Stimulated activated CD8-positive, alpha-beta memory T cell treated with anti-CD3 and anti-CD28 coated beads, Interleukin-15, amount 100 ng/mL, for 48 hours (primary cell): Measurements from ENCODE around the gene SUSD6.
"Not testable (repeated sequence)": the region's sequence is repeated elsewhere in the genome, so short reads cannot be mapped to it uniquely, and the experiment has no call there.

Source experiments
- DNase-seq, 2 donors: peaks; one replicate each; pipeline ENCODE4 v3.0.0-alpha.2; 2020; ENCODE audit warnings: low read depth in 2 of 2

Gene SUSD6

GRCh38 chr14:69712599-69713088 is 101.2 kb downstream of the SUSD6 start:
- no peak for DNase-seq

GRCh38 chr14:69713209-69713781 is 101.9 kb downstream of the SUSD6 start:
- no peak for DNase-seq

GRCh38 chr14:69713993-69714679 is 102.7 kb downstream of the SUSD6 start:
- DNase-seq: no peak

- no peak for DNase-seq
Observed at GRCh38 chr14:69715725-69716477, 104.5 kb downstream of the SUSD6 start.

GRCh38 chr14:69716478-69717187 is 105.2 kb downstream of the SUSD6 start:
- DNase-seq: peak; percentile 43 to 59

- not testable (repeated sequence) for DNase-seq
Observed at GRCh38 chr14:69718614-69719013, 107.2 kb downstream of the SUSD6 start.

GRCh38 chr14:69719501-69719951 is 108.1 kb downstream of the SUSD6 start:
- no peak for DNase-seq

- no peak for DNase-seq
Observed at GRCh38 chr14:69720912-69721311, 109.5 kb downstream of the SUSD6 start.

- DNase-seq: peak; percentile 64
Observed at GRCh38 chr14:69726761-69727511, 115.5 kb downstream of the SUSD6 start.

GRCh38 chr14:69727860-69728259 is 116.5 kb downstream of the SUSD6 start:
- no peak for DNase-seq

GRCh38 chr14:69731919-69732598 is 120.7 kb downstream of the SUSD6 start:
- DNase-seq: not testable (repeated sequence)

GRCh38 chr14:69736405-69736804 is 125.0 kb downstream of the SUSD6 start:
- not testable (repeated sequence) for DNase-seq

- DNase-seq: no peak
Observed at GRCh38 chr14:69741055-69741454, 129.7 kb downstream of the SUSD6 start.

- DNase-seq: no peak
Observed at GRCh38 chr14:69749956-69750355, 138.6 kb downstream of the SUSD6 start.

- no peak for DNase-seq
Observed at GRCh38 chr14:69750495-69750894, 139.1 kb downstream of the SUSD6 start.

GRCh38 chr14:69752773-69753172 is 141.4 kb downstream of the SUSD6 start:
- no peak for DNase-seq

- no peak for DNase-seq
Observed at GRCh38 chr14:69753860-69754259, 142.5 kb downstream of the SUSD6 start.

GRCh38 chr14:69754487-69754886 is 143.1 kb downstream of the SUSD6 start:
- no peak for DNase-seq

- DNase-seq: no peak
Observed at GRCh38 chr14:69755296-69755695, 143.9 kb downstream of the SUSD6 start.

- no peak for DNase-seq
Observed at GRCh38 chr14:69755784-69756183, 144.4 kb downstream of the SUSD6 start.

GRCh38 chr14:69756298-69756697 is 144.9 kb downstream of the SUSD6 start:
- DNase-seq: no peak
